NB4 (cell line): ENCODE measurements around the gene STXBP4.

Experiments used
- POLR2A ChIP-seq: IDR thresholded peaks from 2 replicates; pipeline ENCODE4 v1.6.1; 2011; ENCODE audit warnings: mild to moderate bottlenecking; ENCODE audit not compliant: insufficient read length; ENCODE audit errors: extremely low read depth
- TF ChIP-seq, protein P1 (sequence below): IDR thresholded peaks from one replicate; pipeline ENCODE4 v1.5.1; 2012; ENCODE audit warnings: low read depth, low read length
- TF ChIP-seq, protein P2 (sequence below): IDR thresholded peaks from 2 replicates; pipeline ENCODE4 v1.6.1; 2011; ENCODE audit warnings: low read depth, low read length

DNA sequence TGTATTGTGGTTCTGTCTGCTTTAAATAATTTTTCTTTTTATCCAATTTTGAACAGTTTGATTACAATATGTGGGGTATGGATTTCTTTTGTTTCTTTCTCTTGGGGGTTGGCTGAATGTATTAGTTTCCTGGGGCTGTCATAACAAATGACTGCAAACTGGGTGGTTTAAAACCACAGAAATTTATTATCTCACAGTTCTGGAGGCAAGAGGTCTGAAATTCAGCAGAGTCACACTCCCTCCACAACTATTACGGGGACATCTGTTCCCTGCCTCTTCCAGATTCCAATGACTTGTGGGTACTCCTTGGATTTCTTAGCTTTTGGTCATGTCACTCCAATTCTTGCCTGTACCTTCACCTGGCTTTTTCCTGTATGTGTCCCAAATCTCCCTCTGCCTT, 23.8 kb upstream of the STXBP4 start:
- TF ChIP-seq, protein P1, sequence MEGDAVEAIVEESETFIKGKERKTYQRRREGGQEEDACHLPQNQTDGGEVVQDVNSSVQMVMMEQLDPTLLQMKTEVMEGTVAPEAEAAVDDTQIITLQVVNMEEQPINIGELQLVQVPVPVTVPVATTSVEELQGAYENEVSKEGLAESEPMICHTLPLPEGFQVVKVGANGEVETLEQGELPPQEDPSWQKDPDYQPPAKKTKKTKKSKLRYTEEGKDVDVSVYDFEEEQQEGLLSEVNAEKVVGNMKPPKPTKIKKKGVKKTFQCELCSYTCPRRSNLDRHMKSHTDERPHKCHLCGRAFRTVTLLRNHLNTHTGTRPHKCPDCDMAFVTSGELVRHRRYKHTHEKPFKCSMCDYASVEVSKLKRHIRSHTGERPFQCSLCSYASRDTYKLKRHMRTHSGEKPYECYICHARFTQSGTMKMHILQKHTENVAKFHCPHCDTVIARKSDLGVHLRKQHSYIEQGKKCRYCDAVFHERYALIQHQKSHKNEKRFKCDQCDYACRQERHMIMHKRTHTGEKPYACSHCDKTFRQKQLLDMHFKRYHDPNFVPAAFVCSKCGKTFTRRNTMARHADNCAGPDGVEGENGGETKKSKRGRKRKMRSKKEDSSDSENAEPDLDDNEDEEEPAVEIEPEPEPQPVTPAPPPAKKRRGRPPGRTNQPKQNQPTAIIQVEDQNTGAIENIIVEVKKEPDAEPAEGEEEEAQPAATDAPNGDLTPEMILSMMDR, result no peak
- TF ChIP-seq POLR2A, result no peak
- TF ChIP-seq, protein P2, sequence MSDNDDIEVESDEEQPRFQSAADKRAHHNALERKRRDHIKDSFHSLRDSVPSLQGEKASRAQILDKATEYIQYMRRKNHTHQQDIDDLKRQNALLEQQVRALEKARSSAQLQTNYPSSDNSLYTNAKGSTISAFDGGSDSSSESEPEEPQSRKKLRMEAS, result no peak
